Measurements from ENCODE around the gene PSMB3. TPM values are rescaled to one million over a fixed set of nuclear protein-coding genes. Genes with fewer than 3 reads are reported as not detected.
A peak's percentile ranks its signal among the peaks of the same experiment; 100 is the strongest.
"Not testable (repeated sequence)": the region's sequence is repeated elsewhere in the genome, so short reads cannot be mapped to it uniquely, and the experiment has no call there.

PSMB3 gene
- total RNA-seq, 1 donor from 2014 or later = 358 TPM

DNA sequence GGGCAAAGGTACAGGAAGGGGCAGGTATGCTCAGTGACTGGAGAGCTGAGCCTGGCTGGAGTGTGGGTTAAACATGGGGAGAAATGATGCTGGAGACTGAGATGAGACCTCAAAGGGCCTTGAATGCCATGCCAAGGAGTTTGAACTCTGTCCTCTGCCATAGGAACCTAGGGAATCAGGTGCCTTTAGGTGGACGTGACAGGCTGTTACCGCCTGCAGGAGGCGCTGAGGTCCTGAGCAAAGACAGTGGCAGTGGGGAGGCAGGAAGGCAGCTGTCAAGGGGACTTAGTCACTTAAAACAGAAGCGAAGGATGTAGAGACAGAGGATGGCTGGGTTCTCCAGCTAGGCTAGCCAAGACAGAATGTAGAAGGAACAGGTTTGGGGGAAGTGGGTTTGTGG is 9.1 kb downstream of the PSMB3 start:
- peaks cover 71% of the 10 kb centered on the region for H3K36me3 Mint-ChIP-seq (ENCODE audit: low read depth)

DNA sequence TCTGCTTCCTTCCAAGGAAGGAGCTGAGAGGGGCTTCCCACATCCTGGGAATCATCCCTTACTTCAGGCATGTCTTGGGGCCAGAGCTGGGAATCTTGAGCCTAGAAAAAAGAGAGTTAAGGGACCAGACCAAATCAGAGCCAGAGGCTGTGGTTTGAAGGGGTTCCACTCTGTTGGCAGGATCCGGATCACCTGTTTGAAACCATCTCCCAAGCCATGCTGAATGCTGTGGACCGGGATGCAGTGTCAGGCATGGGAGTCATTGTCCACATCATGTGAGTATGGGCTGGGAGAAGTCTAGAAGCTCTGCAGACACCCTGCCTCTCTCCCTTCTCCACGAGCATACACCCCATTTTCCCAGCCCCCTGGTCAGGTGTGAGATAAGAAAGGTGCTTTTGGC is 9.7 kb downstream of the PSMB3 start:
- Mint-ChIP-seq H3K36me3 (ENCODE audit: low read depth) (peaks cover 76% of the 10 kb centered on the region), H3K9me3 (no peaks in the 10 kb centered on the region), H3K27me3 (no peaks in the 10 kb centered on the region), H3K4me3 (no peak overlapping the region), H3K4me1 (peaks cover 16% of the 10 kb centered on the region), H3K27ac (no peak overlapping the region)
- intact Hi-C loops (cut with micrococcal nuclease) = no loop called here
- DNase-seq = no peak

More for the DNA sequence above, 9.1 kb downstream of the PSMB3 start:
- H3K4me1 Mint-ChIP-seq = peaks cover 14% of the 10 kb centered on the region
- intact Hi-C loops (cut with micrococcal nuclease) = no loop called here
- H3K27me3 Mint-ChIP-seq = no peaks in the 10 kb centered on the region
- H3K9me3 Mint-ChIP-seq = no peaks in the 10 kb centered on the region
- H3K4me3 Mint-ChIP-seq = no peak overlapping the region
- peak; percentile 80 for DNase-seq
- H3K27ac Mint-ChIP-seq = no peak overlapping the region

GRCh38 chr17:38766341-38766740 is 13.8 kb downstream of the PSMB3 start:
- no peaks in the 10 kb centered on the region for H3K27me3 Mint-ChIP-seq
- H3K27ac Mint-ChIP-seq = no peak overlapping the region
- no peaks in the 10 kb centered on the region for H3K9me3 Mint-ChIP-seq
- intact Hi-C loops (cut with micrococcal nuclease) = no loop called here
- peaks cover 72% of the 10 kb centered on the region for H3K36me3 Mint-ChIP-seq (ENCODE audit: low read depth)
- H3K4me1 Mint-ChIP-seq = peaks cover 6% of the 10 kb centered on the region
- H3K4me3 Mint-ChIP-seq = no peak overlapping the region
- DNase-seq = no peak

- Mint-ChIP-seq H3K4me1 (peaks cover 2% of the 10 kb centered on the region), H3K4me3 (no peak overlapping the region), H3K27me3 (no peaks in the 10 kb centered on the region), H3K27ac (no peak overlapping the region), H3K36me3 (ENCODE audit: low read depth) (peaks cover 73% of the 10 kb centered on the region), H3K9me3 (no peaks in the 10 kb centered on the region)
- DNase-seq = no peak
- intact Hi-C loops (cut with micrococcal nuclease) = no loop called here
These were observed 15.9 kb downstream of the PSMB3 start for GRCh38 chr17:38768417-38768816.

GRCh38 chr17:38773258-38773657 is 20.7 kb downstream of the PSMB3 start:
- no peaks in the 10 kb centered on the region for H3K4me1 Mint-ChIP-seq
- intact Hi-C loops (cut with micrococcal nuclease) = no loop called here
- H3K4me3 Mint-ChIP-seq = no peak overlapping the region
- DNase-seq = no peak
- H3K27ac Mint-ChIP-seq = no peak overlapping the region
- peaks cover 56% of the 10 kb centered on the region for H3K36me3 Mint-ChIP-seq (ENCODE audit: low read depth)
- no peaks in the 10 kb centered on the region for H3K9me3 Mint-ChIP-seq
- no peaks in the 10 kb centered on the region for H3K27me3 Mint-ChIP-seq

DNA sequence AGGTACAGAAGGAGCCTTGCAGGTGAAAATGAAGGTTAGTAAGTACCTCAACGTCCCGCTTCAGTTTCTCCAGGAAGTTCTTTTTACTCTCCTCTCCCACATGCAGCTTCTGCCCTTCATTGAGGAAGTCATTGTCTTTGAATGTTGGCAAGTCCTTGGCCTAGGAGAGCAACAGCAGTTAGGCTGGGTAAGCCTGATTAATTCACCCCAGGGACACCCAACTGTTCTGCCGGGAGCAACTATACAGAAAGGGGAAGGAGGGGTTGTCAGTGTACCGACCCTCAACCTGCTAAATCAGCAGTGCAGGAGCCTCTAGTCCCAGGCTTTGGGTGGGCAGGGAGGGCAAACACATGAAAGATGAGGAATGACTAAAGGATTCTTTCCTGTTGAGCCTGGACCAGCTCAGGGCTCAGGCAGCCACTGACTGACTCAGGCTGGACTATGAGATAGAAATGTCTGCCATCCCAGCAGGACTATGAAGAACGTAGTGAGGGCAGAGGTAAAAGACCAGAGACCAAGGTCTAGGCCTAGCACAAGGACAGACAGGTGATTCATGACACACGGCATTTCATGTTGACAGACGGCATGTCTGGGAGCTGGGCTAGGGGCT is 25.2 kb downstream of the PSMB3 start:
- Mint-ChIP-seq H3K4me1 (no peaks in the 10 kb centered on the region), H3K27me3 (no peaks in the 10 kb centered on the region)

DNA sequence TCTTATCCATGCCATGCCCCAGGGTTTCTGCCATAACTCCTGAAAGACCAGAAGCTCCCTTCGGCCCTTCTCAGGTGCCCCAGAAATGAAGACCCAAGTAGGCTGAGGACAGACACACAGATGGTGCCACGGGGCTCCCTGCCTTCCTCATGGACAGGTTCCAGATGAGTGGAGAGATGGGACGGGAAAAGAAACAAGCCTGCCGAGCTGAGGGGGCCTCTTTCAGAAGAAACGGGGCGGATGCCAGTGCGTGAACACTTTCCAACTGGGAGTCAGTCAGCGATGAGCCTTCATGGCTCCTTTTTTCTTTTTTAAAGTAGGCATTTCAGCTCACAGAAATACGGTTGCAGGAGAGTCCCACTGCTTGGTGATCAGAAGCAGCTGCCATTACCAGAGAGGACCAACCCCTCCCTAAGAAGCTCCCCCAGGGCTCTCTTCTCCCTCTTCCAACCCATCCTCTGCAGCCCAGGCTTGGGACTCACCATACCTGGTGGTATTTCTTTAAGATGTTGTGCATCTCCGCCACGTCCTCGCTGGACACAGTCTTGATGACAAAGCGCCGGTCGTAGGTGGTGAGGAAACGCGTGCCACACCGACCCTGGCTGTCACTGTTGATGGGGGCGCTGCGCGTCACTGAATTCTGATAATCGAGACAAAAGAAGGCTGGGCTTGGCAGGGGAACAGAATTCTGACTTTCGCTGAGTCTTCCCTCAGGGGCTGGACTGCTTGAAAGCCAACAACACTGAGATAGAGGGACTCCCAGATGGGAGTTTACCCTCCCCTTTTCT is 27.6 kb downstream of the PSMB3 start:
- Mint-ChIP-seq H3K4me1 (no peaks in the 10 kb centered on the region), H3K36me3 (ENCODE audit: low read depth) (peaks cover 56% of the 10 kb centered on the region), H3K27ac (peak overlapping the region; percentile 36), H3K27me3 (no peaks in the 10 kb centered on the region), H3K4me3 (no peak overlapping the region), H3K9me3 (no peaks in the 10 kb centered on the region)
- DNase-seq = no peak
- intact Hi-C loops (cut with micrococcal nuclease) = no loop called here

More for the DNA sequence above, 25.2 kb downstream of the PSMB3 start:
- no peak overlapping the region for H3K4me3 Mint-ChIP-seq
- intact Hi-C loops (cut with micrococcal nuclease) = no loop called here
- no peaks in the 10 kb centered on the region for H3K9me3 Mint-ChIP-seq
- H3K36me3 Mint-ChIP-seq (ENCODE audit: low read depth) = peaks cover 57% of the 10 kb centered on the region
- no peak overlapping the region for H3K27ac Mint-ChIP-seq
- DNase-seq = no peak

DNA sequence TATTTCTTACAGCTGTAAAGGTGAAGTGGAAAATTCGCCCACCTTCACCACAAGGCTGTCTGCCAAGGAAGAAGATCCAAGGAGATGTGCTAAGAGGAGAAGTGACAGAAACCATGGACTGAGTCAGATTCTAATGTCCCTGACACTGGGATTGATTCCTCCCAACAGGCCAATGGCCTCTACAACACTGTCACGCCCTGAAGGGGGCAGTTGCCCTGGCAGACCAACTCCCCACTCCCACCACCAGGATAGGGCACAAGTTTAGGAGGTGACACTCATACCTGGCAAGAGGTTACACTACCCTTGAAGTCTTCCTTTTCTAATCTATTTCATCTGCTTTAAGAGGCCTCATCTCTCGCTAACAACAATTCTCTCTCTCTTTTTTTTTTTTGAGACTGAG is 30.7 kb downstream of the PSMB3 start:
- Mint-ChIP-seq H3K27me3 (no peaks in the 10 kb centered on the region), H3K4me1 (peaks cover 3% of the 10 kb centered on the region), H3K9me3 (no peaks in the 10 kb centered on the region), H3K36me3 (ENCODE audit: low read depth) (peaks cover 56% of the 10 kb centered on the region), H3K4me3 (no peak overlapping the region), H3K27ac (no peak overlapping the region)
- DNase-seq = no peak
- intact Hi-C loops (cut with micrococcal nuclease) = no loop called here

- H3K4me1 Mint-ChIP-seq = peaks cover 6% of the 10 kb centered on the region
- no peaks in the 10 kb centered on the region for H3K27me3 Mint-ChIP-seq
- intact Hi-C loops (cut with micrococcal nuclease) = no loop called here
- H3K9me3 Mint-ChIP-seq = no peaks in the 10 kb centered on the region
- no peak overlapping the region for H3K27ac Mint-ChIP-seq
- DNase-seq = no peak
- peaks cover 34% of the 10 kb centered on the region for H3K36me3 Mint-ChIP-seq (ENCODE audit: low read depth)
- H3K4me3 Mint-ChIP-seq = no peak overlapping the region
These were observed 33.8 kb downstream of the PSMB3 start for GRCh38 chr17:38786372-38786771.

DNA sequence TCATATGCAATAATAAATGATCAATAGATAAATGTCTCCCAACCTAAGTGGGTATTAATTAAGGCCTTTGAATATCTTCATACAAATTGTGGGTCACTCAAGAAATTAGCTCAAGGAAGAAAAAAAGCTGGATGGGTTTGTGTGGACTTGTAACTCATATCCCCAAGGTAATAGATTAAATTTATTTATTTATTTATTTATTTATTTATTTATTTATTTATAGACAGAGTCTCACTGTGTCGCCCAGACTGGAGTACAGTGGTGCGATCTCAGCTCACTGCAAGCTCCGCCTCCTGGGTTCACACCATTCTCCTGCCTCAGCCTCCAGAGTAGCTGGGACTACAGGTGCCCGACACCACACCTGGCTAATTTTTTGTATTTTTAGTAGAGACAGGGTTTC is 35.5 kb downstream of the PSMB3 start:
- intact Hi-C loops (cut with micrococcal nuclease) = not testable (repeated sequence)

GRCh38 chr17:38789185-38789584 is 36.6 kb downstream of the PSMB3 start:
- peaks cover 29% of the 10 kb centered on the region for H3K36me3 Mint-ChIP-seq (ENCODE audit: low read depth)
- DNase-seq = no peak
- H3K27ac Mint-ChIP-seq = no peak overlapping the region
- no peaks in the 10 kb centered on the region for H3K27me3 Mint-ChIP-seq
- H3K4me1 Mint-ChIP-seq = peaks cover 8% of the 10 kb centered on the region
- H3K9me3 Mint-ChIP-seq = no peaks in the 10 kb centered on the region
- H3K4me3 Mint-ChIP-seq = no peak overlapping the region
- intact Hi-C loops (cut with micrococcal nuclease) = no loop called here

More for the DNA sequence above, 35.5 kb downstream of the PSMB3 start:
- peaks cover 29% of the 10 kb centered on the region for H3K36me3 Mint-ChIP-seq (ENCODE audit: low read depth)
- H3K27me3 Mint-ChIP-seq, H3K4me1 Mint-ChIP-seq, H3K27ac Mint-ChIP-seq, H3K9me3 Mint-ChIP-seq, H3K4me3 Mint-ChIP-seq, DNase-seq: not testable (repeated sequence)

- H3K4me3 Mint-ChIP-seq; H3K27me3 Mint-ChIP-seq; H3K27ac Mint-ChIP-seq; DNase-seq; intact Hi-C loops (cut with micrococcal nuclease); H3K9me3 Mint-ChIP-seq: not testable (repeated sequence)
- H3K36me3 Mint-ChIP-seq (ENCODE audit: low read depth) = peaks cover 26% of the 10 kb centered on the region
- H3K4me1 Mint-ChIP-seq = peaks cover 11% of the 10 kb centered on the region
These were observed 37.7 kb downstream of the PSMB3 start for GRCh38 chr17:38790148-38790707.

- Mint-ChIP-seq H3K9me3 (no peaks in the 10 kb centered on the region), H3K36me3 (ENCODE audit: low read depth) (peaks cover 22% of the 10 kb centered on the region), H3K4me1 (peaks cover 15% of the 10 kb centered on the region), H3K27ac (no peak overlapping the region), H3K4me3 (no peak overlapping the region), H3K27me3 (no peaks in the 10 kb centered on the region)
- no peak for DNase-seq
- intact Hi-C loops (cut with micrococcal nuclease) = no loop called here
These were observed 38.6 kb downstream of the PSMB3 start for GRCh38 chr17:38791162-38791561.

- H3K27me3 Mint-ChIP-seq = no peaks in the 10 kb centered on the region
- no peak for DNase-seq
- no peaks in the 10 kb centered on the region for H3K9me3 Mint-ChIP-seq
- no peak overlapping the region for H3K27ac Mint-ChIP-seq
- H3K36me3 Mint-ChIP-seq (ENCODE audit: low read depth) = peaks cover 27% of the 10 kb centered on the region
- H3K4me1 Mint-ChIP-seq = peaks cover 38% of the 10 kb centered on the region
- no peak overlapping the region for H3K4me3 Mint-ChIP-seq
- intact Hi-C loops (cut with micrococcal nuclease) = no loop called here
These were observed 41.7 kb downstream of the PSMB3 start for GRCh38 chr17:38794221-38794620.

All from activated CD4-positive, alpha-beta T cell treated with anti-CD3 and anti-CD28 coated beads, Interleukin-2, amount 10 ng/mL, durations not matched to agents 24 days and 14 days (primary cell).